ENCODE results near the gene BRMS1L.
"Not testable (repeated sequence)": the region's sequence is repeated elsewhere in the genome, so short reads cannot be mapped to it uniquely, and the experiment has no call there.

The BRMS1L gene

DNA sequence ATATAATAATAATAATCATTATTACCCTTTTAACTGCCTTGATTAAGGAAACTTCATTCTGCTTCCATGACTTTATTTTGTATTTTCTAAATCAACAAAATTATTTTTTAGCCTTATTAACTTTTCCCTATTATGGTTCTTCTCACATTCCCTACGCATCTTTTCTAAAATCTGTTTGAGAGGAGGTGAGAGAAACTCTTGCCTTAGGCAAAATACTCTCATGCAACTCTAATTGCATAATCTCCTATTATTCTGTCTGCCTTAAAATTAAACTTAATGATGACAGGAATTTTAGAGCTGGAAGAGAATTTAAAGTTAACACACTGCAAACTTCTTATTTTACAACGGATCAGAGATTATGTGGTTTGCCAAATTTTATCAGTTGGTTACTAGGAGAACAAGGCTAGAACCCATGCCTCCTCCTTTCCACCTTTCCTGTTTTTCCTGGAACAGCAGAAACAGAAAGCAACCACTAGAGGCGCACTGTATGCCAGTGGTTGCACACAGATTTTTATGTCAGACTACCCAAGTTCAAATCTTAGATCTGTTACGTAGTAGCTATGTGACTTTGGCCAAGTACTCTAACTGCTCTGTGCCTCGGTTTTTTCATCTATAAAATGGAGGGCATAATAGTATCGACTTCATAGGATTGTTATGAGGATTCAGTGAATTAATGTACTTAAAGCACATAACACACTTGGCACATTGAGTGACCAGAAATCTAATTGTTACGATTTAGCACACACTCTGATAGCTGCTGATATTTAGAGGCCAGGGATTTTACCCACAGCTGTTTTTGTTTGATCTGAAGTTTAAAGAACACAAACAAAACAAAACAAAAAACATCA lies 4.3 kb upstream of the BRMS1L start:
- H3K36me3 ChIP-seq (ENCODE audit: control insufficient read depth, insufficient read depth, low read length) = no peaks in the 10 kb centered on the region
- no peak for DNase-seq
- no peaks in the 10 kb centered on the region for H3K27me3 ChIP-seq (replicated peaks; ENCODE audit: control insufficient read depth, insufficient read depth, low read length, poor library complexity, severe bottlenecking)
- no peak overlapping the region for H3K27ac ChIP-seq (ENCODE audit: insufficient read depth, low read length, poor library complexity, severe bottlenecking)
- H3K4me1 ChIP-seq (ENCODE audit: control insufficient read depth, insufficient read depth, low read length, poor library complexity, severe bottlenecking) = peaks cover under 1% of the 10 kb centered on the region
- H3K4me3 ChIP-seq (ENCODE audit: insufficient read depth, low read depth, low read length, poor library complexity, severe bottlenecking) = no peak overlapping the region
- no peaks in the 10 kb centered on the region for H3K9me3 ChIP-seq (ENCODE audit: control insufficient read depth, low read length)

DNA sequence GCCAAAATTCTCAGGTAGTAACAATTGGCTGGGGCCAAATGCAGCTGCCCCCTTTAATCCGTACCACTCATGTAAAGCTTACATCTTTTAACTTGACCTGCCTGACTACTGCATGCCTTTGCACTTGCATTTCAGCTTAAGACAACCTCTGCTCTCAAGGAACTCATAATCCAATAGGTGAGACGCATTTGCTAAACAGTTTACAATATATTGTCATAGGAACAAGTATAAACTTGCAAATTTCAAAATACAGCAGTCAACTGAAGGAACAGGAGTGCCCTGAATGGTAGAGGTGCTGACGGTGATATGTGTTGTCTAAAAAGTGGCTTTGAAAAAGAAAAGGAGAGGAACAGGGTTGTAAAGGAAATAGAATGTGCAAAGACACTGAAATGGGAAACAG lies 3.6 kb upstream of the BRMS1L start:
- H3K27me3 ChIP-seq (replicated peaks; ENCODE audit: control insufficient read depth, insufficient read depth, low read length, poor library complexity, severe bottlenecking) = no peaks in the 10 kb centered on the region
- DNase-seq = no peak
- H3K4me1 ChIP-seq (ENCODE audit: control insufficient read depth, insufficient read depth, low read length, poor library complexity, severe bottlenecking) = peaks cover 3% of the 10 kb centered on the region
- H3K9me3 ChIP-seq (ENCODE audit: control insufficient read depth, low read length) = no peaks in the 10 kb centered on the region
- no peaks in the 10 kb centered on the region for H3K36me3 ChIP-seq (ENCODE audit: control insufficient read depth, insufficient read depth, low read length)
- no peak overlapping the region for H3K4me3 ChIP-seq (ENCODE audit: insufficient read depth, low read depth, low read length, poor library complexity, severe bottlenecking)
- H3K27ac ChIP-seq (ENCODE audit: insufficient read depth, low read length, poor library complexity, severe bottlenecking) = no peak overlapping the region

DNA sequence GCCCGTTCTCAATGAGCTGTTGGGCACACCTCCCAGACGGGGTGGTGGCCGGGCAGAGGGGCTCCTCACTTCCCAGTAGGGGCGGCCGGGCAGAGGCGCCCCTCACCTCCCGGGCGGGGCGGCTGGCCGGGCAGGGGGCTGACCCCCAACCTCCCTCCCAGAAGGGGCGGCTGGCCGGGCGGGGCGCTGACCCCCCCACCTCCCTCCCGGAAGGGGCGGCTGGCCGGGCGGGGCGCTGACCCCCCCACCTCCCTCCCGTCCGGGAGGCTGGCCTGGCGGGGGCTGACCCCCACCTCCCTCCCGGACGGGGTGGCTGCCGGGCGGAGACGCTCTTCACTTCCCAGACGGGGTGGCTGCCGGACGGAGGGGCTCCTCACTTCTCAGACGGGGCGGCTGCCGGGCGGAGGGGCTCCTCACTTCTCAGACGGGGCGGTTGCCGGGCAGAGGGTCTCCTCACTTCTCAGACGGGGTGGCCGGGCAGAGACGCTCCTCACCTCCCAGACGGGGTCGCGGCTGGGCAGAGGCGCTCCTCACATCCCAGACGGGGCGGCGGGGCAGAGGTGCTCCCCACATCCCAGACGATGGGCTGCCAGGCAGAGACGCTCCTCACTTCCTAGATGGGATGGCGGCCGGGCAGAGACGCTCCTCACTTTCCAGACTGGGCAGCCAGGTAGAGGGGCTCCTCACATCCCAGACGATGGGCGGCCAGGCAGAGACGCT lies 1.5 kb upstream of the BRMS1L start:
- DNase-seq; H3K9me3 ChIP-seq (ENCODE audit: control insufficient read depth, low read length); H3K27me3 ChIP-seq (replicated peaks; ENCODE audit: control insufficient read depth, insufficient read depth, low read length, poor library complexity, severe bottlenecking); H3K36me3 ChIP-seq (ENCODE audit: control insufficient read depth, insufficient read depth, low read length); H3K4me1 ChIP-seq (ENCODE audit: control insufficient read depth, insufficient read depth, low read length, poor library complexity, severe bottlenecking); H3K4me3 ChIP-seq (ENCODE audit: insufficient read depth, low read depth, low read length, poor library complexity, severe bottlenecking); H3K27ac ChIP-seq (ENCODE audit: insufficient read depth, low read length, poor library complexity, severe bottlenecking): not testable (repeated sequence)

DNA sequence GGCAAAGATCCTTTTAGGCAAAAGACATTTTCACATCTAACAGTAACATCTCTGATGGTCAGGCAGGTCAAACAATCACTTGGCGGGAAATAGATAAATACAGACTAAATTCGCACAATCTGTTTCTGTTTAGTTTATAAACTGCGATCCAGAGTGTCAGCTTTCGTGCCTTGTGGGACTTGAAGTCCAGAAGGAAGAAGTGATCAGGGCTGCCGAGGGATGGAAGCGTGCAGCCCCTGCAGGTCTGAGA lies 245 bp upstream of the BRMS1L start:
- no peaks in the 10 kb centered on the region for H3K9me3 ChIP-seq (ENCODE audit: control insufficient read depth, low read length)
- H3K27me3 ChIP-seq (replicated peaks; ENCODE audit: control insufficient read depth, insufficient read depth, low read length, poor library complexity, severe bottlenecking) = no peaks in the 10 kb centered on the region
- peaks cover 3% of the 10 kb centered on the region for H3K4me1 ChIP-seq (ENCODE audit: control insufficient read depth, insufficient read depth, low read length, poor library complexity, severe bottlenecking)
- H3K27ac ChIP-seq (ENCODE audit: insufficient read depth, low read length, poor library complexity, severe bottlenecking) = peak overlapping the region; percentile 13
- no peak for DNase-seq
- H3K4me3 ChIP-seq (ENCODE audit: insufficient read depth, low read depth, low read length, poor library complexity, severe bottlenecking) = peak overlapping the region; percentile 74
- no peaks in the 10 kb centered on the region for H3K36me3 ChIP-seq (ENCODE audit: control insufficient read depth, insufficient read depth, low read length)

DNA sequence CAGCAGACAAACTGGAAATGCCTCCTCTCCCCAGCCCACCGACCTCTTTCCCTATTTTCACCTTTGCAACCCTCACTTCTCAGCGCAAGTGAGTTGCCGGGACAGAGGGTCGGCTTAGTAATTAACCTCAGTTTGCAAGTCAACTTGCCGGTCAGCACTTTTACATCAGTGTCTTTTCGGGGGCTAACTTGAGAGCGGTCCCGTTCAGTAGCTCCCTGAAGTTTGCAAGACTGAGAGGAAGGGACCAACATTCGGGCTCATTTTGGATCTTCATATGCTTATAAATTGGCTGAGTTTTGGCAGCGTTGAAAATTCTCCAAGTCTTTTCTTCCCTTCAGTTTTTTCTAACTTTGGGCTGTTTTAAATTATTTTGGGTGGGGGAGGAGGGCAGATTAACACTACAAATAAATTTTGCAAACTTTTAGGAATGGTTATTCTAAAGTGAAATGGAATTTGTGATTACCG lies 846 bp downstream of the BRMS1L start:
- Histone ChIP-seq H3K9me3 (ENCODE audit: control insufficient read depth, low read length) (no peaks in the 10 kb centered on the region), H3K36me3 (ENCODE audit: control insufficient read depth, insufficient read depth, low read length) (no peaks in the 10 kb centered on the region), H3K27ac (ENCODE audit: insufficient read depth, low read length, poor library complexity, severe bottlenecking) (peak overlapping the region; percentile 75), H3K4me1 (ENCODE audit: control insufficient read depth, insufficient read depth, low read length, poor library complexity, severe bottlenecking) (peaks cover 3% of the 10 kb centered on the region), H3K27me3 (replicated peaks; ENCODE audit: control insufficient read depth, insufficient read depth, low read length, poor library complexity, severe bottlenecking) (no peaks in the 10 kb centered on the region), H3K4me3 (ENCODE audit: insufficient read depth, low read depth, low read length, poor library complexity, severe bottlenecking) (peak overlapping the region; percentile 74)
- DNase-seq = no peak

DNA sequence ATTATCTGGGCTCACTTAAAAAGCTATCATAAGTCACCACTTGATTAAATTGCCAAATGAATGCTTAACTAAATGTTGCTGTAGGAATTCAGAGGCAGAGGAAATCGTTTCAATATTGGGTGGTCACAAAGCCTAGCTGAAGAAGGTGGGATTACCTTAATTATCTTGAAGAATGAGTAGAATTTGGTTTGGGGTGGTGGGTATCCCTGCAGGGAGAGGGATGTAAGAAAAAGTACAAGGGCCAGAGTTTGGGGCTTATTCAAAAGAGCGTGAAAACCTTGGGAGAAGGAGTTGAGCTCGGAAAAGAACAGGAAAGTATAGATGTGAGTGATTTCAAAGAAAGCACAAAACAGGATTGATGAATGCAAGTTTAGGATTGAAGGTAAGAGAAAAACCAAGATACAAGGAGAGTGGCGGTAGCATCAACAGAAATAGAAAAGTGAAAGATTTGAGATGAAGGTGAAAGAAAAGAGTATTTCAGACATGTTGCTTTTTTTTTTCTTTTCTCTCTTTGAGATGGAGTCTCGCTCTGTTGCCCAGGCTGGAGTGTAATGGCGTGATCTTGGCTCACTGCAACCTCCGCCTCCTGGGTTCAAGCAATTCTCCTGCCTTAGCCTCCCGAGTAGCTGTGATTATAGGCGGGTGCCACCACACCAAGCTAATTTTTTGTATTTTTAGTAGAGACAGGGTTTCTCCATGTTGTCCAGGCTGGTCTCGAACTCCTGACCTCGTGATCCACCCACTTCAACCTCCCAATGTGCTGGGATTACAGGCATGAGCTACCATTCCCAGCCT lies 1.7 kb downstream of the BRMS1L start:
- no peak for DNase-seq
- Histone ChIP-seq H3K27ac (ENCODE audit: insufficient read depth, low read length, poor library complexity, severe bottlenecking) (no peak overlapping the region), H3K36me3 (ENCODE audit: control insufficient read depth, insufficient read depth, low read length) (no peaks in the 10 kb centered on the region), H3K4me1 (ENCODE audit: control insufficient read depth, insufficient read depth, low read length, poor library complexity, severe bottlenecking) (peaks cover 3% of the 10 kb centered on the region), H3K9me3 (ENCODE audit: control insufficient read depth, low read length) (no peaks in the 10 kb centered on the region), H3K4me3 (ENCODE audit: insufficient read depth, low read depth, low read length, poor library complexity, severe bottlenecking) (no peak overlapping the region), H3K27me3 (replicated peaks; ENCODE audit: control insufficient read depth, insufficient read depth, low read length, poor library complexity, severe bottlenecking) (no peaks in the 10 kb centered on the region)

DNA sequence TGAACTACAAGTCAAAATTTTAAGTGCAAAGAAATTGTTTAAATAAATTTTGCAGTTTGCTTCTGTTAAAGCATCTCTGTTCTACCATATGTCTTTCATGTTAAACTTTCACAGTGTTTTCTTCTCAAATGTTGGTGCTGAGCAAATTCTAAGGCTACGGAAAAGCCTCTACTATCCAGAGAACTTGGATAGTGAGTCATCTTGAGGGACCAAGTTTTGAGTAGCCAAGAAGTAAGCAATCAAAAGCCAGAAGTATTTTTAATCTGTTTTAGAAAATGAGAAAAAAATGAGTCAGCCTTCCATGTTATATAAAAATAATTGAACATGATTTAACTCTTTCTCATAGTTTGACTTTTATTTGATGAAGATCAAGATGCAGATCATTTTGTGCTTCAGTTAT lies 3.3 kb downstream of the BRMS1L start:
- DNase-seq = no peak
- H3K27ac ChIP-seq (ENCODE audit: insufficient read depth, low read length, poor library complexity, severe bottlenecking) = no peak overlapping the region
- peaks cover 3% of the 10 kb centered on the region for H3K4me1 ChIP-seq (ENCODE audit: control insufficient read depth, insufficient read depth, low read length, poor library complexity, severe bottlenecking)
- no peak overlapping the region for H3K4me3 ChIP-seq (ENCODE audit: insufficient read depth, low read depth, low read length, poor library complexity, severe bottlenecking)
- no peaks in the 10 kb centered on the region for H3K36me3 ChIP-seq (ENCODE audit: control insufficient read depth, insufficient read depth, low read length)
- H3K9me3 ChIP-seq (ENCODE audit: control insufficient read depth, low read length) = no peaks in the 10 kb centered on the region
- H3K27me3 ChIP-seq (replicated peaks; ENCODE audit: control insufficient read depth, insufficient read depth, low read length, poor library complexity, severe bottlenecking) = no peaks in the 10 kb centered on the region

DNA sequence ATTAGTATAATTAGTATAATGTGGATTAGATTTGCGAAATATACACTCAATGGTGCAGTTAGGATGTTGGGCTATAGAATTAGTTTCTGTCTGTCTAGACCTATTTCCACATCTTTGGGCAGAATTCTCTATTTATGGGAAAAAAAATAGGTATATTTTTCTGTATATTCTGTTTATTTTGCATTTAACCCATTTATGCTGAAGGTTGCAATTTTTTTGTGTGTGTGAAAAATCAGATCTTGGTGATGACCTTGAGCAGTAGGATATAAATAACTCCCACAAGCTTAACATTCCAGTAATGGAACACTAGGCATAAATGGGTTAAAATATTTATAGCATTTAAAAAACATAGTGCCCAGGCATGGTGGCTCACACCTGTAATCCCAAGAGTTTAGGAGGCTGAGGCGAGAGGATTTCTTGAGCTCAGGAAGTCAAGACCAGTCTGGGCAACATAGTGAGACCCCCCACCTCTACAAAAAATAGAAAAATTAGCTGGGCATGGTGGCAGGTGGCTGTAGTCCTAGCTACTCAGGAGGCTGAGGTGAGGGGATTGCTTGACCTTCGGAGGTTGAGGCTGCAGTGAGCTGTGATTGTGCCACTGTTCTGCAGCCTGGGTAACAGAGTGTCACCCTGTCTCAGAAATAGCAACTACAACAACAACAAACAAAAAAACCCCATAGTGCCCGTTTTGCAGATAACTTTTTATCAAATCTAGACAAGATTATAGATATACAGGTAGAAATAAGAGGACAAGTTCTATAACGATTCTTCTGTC lies 9.3 kb downstream of the BRMS1L start:
- Histone ChIP-seq H3K27ac (ENCODE audit: insufficient read depth, low read length, poor library complexity, severe bottlenecking) (no peak overlapping the region), H3K27me3 (replicated peaks; ENCODE audit: control insufficient read depth, insufficient read depth, low read length, poor library complexity, severe bottlenecking) (no peaks in the 10 kb centered on the region), H3K9me3 (ENCODE audit: control insufficient read depth, low read length) (no peaks in the 10 kb centered on the region), H3K4me3 (ENCODE audit: insufficient read depth, low read depth, low read length, poor library complexity, severe bottlenecking) (no peak overlapping the region), H3K4me1 (ENCODE audit: control insufficient read depth, insufficient read depth, low read length, poor library complexity, severe bottlenecking) (no peaks in the 10 kb centered on the region), H3K36me3 (ENCODE audit: control insufficient read depth, insufficient read depth, low read length) (peaks cover 4% of the 10 kb centered on the region)
- DNase-seq = no peak

DNA sequence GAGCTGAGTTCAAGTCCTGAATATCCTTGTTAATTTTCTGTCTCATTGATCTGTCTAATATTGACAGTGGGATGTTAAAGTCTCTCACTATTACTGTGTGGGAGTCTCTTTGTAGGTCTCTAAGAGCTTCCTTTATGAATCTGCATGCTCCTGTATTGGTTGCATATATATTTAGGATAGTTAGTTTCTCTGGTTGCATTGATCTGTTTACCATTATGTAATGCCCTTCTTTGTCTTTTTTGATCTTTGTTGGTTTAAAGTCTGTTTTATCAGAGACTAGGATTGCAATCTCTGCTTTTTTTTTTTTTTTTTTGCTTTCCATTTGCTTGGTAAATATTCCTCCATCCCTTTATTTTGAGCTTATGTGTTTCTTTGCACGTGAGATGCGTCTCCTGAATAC lies 15.6 kb downstream of the BRMS1L start:
- H3K27me3 ChIP-seq (replicated peaks; ENCODE audit: control insufficient read depth, insufficient read depth, low read length, poor library complexity, severe bottlenecking); DNase-seq; H3K9me3 ChIP-seq (ENCODE audit: control insufficient read depth, low read length); H3K27ac ChIP-seq (ENCODE audit: insufficient read depth, low read length, poor library complexity, severe bottlenecking); H3K36me3 ChIP-seq (ENCODE audit: control insufficient read depth, insufficient read depth, low read length); H3K4me1 ChIP-seq (ENCODE audit: control insufficient read depth, insufficient read depth, low read length, poor library complexity, severe bottlenecking); H3K4me3 ChIP-seq (ENCODE audit: insufficient read depth, low read depth, low read length, poor library complexity, severe bottlenecking): not testable (repeated sequence)
